ENCODE data around the gene CDC27. TPM values are rescaled to one million over a fixed set of nuclear protein-coding genes. Genes with fewer than 3 reads are reported as not detected.
A peak's percentile ranks its signal among the peaks of the same experiment; 100 is the strongest.

The CDC27 gene
- polyA plus RNA-seq, 1 donor (not counting 4 experiments of a cell fraction or from before 2014, with no cell fraction given): 95.6 TPM

GRCh38 chr17:47120521-47121095 is 68.5 kb downstream of the CDC27 start:
- no peaks in the 10 kb centered on the region for H3K27me3 ChIP-seq (ENCODE audit: control insufficient read depth, extremely low read depth, insufficient read depth, low read length)
- peak overlapping the region; percentile 28 for H3K27ac ChIP-seq (ENCODE audit: control insufficient read depth, insufficient read depth, low read length)
- H4K20me1 ChIP-seq (ENCODE audit: control insufficient read depth, extremely low read depth, insufficient read depth, low read length): no peaks in the 10 kb centered on the region
- H3K9ac ChIP-seq (ENCODE audit: control insufficient read depth, extremely low read depth, insufficient read depth, low read length): no peak overlapping the region
- DNase-seq (ENCODE audit: low read depth, low spot score): no peak
- peaks cover 0 to 12% of the 10 kb centered on the region in 2 experiments for H3K36me3 ChIP-seq (ENCODE audit: control insufficient read depth in 2 of 2, extremely low read depth in 1 of 2, insufficient read depth in 2 of 2, low read length in 2 of 2)
- no peak overlapping the region for H3K4me2 ChIP-seq (ENCODE audit: control insufficient read depth, extremely low read depth, insufficient read depth, low read depth, low read length)
- dilution Hi-C loops (cut with MboI; ENCODE audit: extremely low pct_ligation_motif_present, low sequenced_read_pairs): no loop called here
- TF ChIP-seq EZH2 (IDR thresholded peaks at IDR 0.05; ENCODE audit: low read length) (no peak), CTCF (optimal IDR thresholded peaks at IDR 0.05 in 1 of 3, IDR thresholded peaks at IDR 0.05 in 1 of 3, conservative IDR thresholded peaks at IDR 0.05 in 1 of 3; ENCODE audit: extremely low read depth in 1 of 3, insufficient read depth in 2 of 3, low read length in 3 of 3) (no peak)
- no peak for FAIRE-seq
- no peaks in the 10 kb centered on the region for H3K9me1 ChIP-seq (ENCODE audit: control insufficient read depth, extremely low read depth, insufficient read depth, low read length)
- H3K9me3 ChIP-seq (ENCODE audit: control insufficient read depth, low read depth, low read length): no peaks in the 10 kb centered on the region
- no peak overlapping the region for H2AFZ ChIP-seq (ENCODE audit: control insufficient read depth, low read length)
- peaks cover 12% of the 10 kb centered on the region for H3K4me1 ChIP-seq (ENCODE audit: control insufficient read depth, extremely low read depth, insufficient read depth, low read length)
- H3K4me3 ChIP-seq (ENCODE audit: control insufficient read depth in 2 of 3, extremely low read depth in 1 of 3, insufficient read depth in 2 of 3, low read depth in 1 of 3, low read length in 3 of 3): no peak overlapping the region
- H3K79me2 ChIP-seq (ENCODE audit: control insufficient read depth, insufficient read depth, low read length): no peaks in the 10 kb centered on the region

GRCh38 chr17:47119746-47120520 is 69.2 kb downstream of the CDC27 start:
- peaks cover 0 to 12% of the 10 kb centered on the region in 2 experiments for H3K36me3 ChIP-seq (ENCODE audit: control insufficient read depth in 2 of 2, extremely low read depth in 1 of 2, insufficient read depth in 2 of 2, low read length in 2 of 2)
- DNase-seq (ENCODE audit: low read depth, low spot score): no peak

More at GRCh38 chr17:47119746-47120520, 69.2 kb downstream of the CDC27 start:
- H3K4me3 ChIP-seq (ENCODE audit: control insufficient read depth in 2 of 3, extremely low read depth in 1 of 3, insufficient read depth in 2 of 3, low read depth in 1 of 3, low read length in 3 of 3): no peak overlapping the region
- no peaks in the 10 kb centered on the region for H3K79me2 ChIP-seq (ENCODE audit: control insufficient read depth, insufficient read depth, low read length)
- peaks cover 12% of the 10 kb centered on the region for H3K4me1 ChIP-seq (ENCODE audit: control insufficient read depth, extremely low read depth, insufficient read depth, low read length)
- no peak overlapping the region for H2AFZ ChIP-seq (ENCODE audit: control insufficient read depth, low read length)
- peak; percentile 44 for FAIRE-seq
- no peaks in the 10 kb centered on the region for H3K9me3 ChIP-seq (ENCODE audit: control insufficient read depth, low read depth, low read length)
- no peak overlapping the region for H3K4me2 ChIP-seq (ENCODE audit: control insufficient read depth, extremely low read depth, insufficient read depth, low read depth, low read length)
- TF ChIP-seq CTCF (optimal IDR thresholded peaks at IDR 0.05 in 1 of 3, IDR thresholded peaks at IDR 0.05 in 1 of 3, conservative IDR thresholded peaks at IDR 0.05 in 1 of 3; ENCODE audit: extremely low read depth in 1 of 3, insufficient read depth in 2 of 3, low read length in 3 of 3) (no peak), EZH2 (IDR thresholded peaks at IDR 0.05; ENCODE audit: low read length) (no peak)
- H3K27ac ChIP-seq (ENCODE audit: control insufficient read depth, insufficient read depth, low read length): peak overlapping the region; percentile 28
- no peak overlapping the region for H3K9ac ChIP-seq (ENCODE audit: control insufficient read depth, extremely low read depth, insufficient read depth, low read length)
- H3K27me3 ChIP-seq (ENCODE audit: control insufficient read depth, extremely low read depth, insufficient read depth, low read length): no peaks in the 10 kb centered on the region
- no peaks in the 10 kb centered on the region for H4K20me1 ChIP-seq (ENCODE audit: control insufficient read depth, extremely low read depth, insufficient read depth, low read length)
- dilution Hi-C loops (cut with MboI; ENCODE audit: extremely low pct_ligation_motif_present, low sequenced_read_pairs): no loop called here
- H3K9me1 ChIP-seq (ENCODE audit: control insufficient read depth, extremely low read depth, insufficient read depth, low read length): no peaks in the 10 kb centered on the region

All from keratinocyte (primary cell).